GM21786 (cell line): ENCODE results near the gene REG4.
"Not testable (repeated sequence)": the region's sequence is repeated elsewhere in the genome, so short reads cannot be mapped to it uniquely, and the experiment has no call there.

Experiments used
- ATAC-seq: cut with Tn5 transposase; IDR thresholded peaks from one replicate; pipeline ENCODE4 v1.9.1; 2021; ENCODE audit not compliant: unreplicated experiment

The REG4 gene

GRCh38 chr1:119811387-119811786, at the start of gene REG4:
Gene REG4 (minus strand): TSS chr1:119811460. CDS start chr1:119808769, 2,691 bp downstream.
- no peak for ATAC-seq

- ATAC-seq, result no peak
These were observed 48.4 kb upstream of the REG4 start for GRCh38 chr1:119859647-119860046.

DNA sequence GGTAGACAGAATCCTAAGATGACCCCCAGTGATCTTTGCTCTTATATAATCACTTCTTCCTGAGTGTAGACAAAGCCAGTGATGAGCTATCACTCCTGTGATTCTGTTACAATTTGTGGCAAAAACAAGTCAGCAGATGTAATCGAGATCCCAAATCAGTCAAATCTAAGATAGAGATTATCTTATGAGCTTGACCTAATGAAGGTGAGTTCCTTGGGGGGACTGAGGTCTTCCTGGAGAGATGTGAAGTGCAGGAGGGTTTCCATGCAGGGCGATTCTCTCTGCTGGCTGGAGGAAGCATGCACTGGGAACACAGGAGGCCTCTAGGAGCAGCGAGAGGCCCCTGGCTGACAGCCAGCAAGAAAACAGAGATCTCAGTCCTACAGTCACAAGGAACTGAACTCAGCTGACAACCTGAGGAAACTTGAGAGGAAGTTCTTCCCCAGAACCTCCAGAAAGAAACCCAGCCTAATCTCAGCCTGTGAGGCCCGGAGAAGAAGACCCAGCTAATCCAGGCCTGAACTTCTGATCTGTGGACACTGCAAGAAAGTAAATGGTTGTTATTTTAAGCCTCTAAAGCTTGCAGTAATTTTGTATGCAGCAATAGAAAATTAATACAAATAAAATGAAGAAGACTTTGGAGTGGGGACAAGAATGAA, 47.4 kb upstream of the REG4 start:
- ATAC-seq, result not testable (repeated sequence)

- no peak for ATAC-seq
These were observed 46.9 kb upstream of the REG4 start for GRCh38 chr1:119858126-119858525.

- ATAC-seq, result no peak
These were observed 41.9 kb upstream of the REG4 start for GRCh38 chr1:119853155-119853554.

DNA sequence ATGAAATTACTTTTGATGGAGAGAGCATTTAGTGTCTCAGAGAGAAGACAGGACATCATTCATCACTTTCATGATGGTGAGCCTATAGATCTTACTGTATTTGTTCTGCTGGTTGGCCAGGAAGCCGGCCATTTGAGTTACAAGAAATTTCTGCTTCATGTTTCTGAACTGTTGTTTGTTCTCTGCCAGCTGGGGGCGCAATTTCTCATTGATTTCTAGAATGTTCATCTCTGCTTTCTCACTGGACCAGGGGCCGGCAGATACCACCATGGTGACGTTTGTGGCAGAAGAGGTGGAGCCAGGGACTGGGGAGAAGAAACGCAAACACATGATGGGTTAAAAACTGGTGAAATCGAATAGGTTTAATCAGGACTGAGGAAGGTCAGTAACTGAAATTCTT, 32.9 kb upstream of the REG4 start:
- ATAC-seq, result not testable (repeated sequence)

GRCh38 chr1:119841306-119841705, 30.0 kb upstream of the REG4 start:
- ATAC-seq, result no peak

- ATAC-seq, result no peak
These were observed 29.5 kb upstream of the REG4 start for GRCh38 chr1:119840745-119841144.

GRCh38 chr1:119838236-119838635, 27.0 kb upstream of the REG4 start:
- no peak for ATAC-seq

DNA sequence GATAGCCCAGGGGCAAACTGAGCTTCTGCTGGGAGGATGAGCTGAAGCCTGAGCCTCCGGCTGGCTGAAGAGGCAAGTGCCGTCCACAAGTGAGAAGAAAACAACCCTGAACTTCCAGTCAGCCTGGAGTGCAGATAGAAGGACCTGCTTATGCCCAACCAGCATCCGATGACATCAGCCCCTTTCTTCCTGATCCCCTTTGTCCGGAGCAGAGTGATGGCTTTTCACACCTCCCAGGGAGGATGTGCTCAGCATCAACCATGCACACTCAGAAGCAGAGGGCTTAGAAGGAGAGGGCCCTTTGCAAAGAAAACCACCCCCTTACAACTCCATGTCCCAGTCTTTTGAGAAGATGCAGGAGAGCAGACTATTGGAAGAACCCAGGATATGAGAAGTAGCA, 23.7 kb upstream of the REG4 start:
- ATAC-seq, result no peak

DNA sequence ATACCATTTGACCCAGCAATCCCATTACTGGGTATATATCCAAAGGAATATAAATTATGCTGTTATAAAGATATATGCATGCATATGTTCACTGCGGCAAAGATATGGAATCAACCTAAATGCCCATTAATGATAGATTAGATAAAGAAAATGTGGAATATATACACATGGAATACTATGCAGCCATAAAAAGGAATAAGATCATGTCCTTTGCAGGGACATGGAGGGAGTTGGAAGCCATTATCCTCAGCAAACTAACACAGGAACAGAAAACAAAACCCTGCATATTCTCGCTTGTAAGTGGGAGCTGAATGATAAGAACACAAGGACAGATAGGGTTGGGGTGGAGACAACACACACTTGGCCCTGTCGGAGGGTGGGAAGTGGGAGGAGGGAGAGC, 19.8 kb upstream of the REG4 start:
- ATAC-seq, result no peak

- no peak for ATAC-seq
These were observed 18.4 kb upstream of the REG4 start for GRCh38 chr1:119829625-119830024.

- ATAC-seq, result not testable (repeated sequence)
These were observed 17.7 kb upstream of the REG4 start for GRCh38 chr1:119829006-119829405.

GRCh38 chr1:119828266-119828665, 17.0 kb upstream of the REG4 start:
- ATAC-seq, result no peak

- no peak for ATAC-seq
These were observed 15.8 kb upstream of the REG4 start for GRCh38 chr1:119827010-119827409.

- no peak for ATAC-seq
These were observed 11.1 kb upstream of the REG4 start for GRCh38 chr1:119822406-119822805.

- no peak for ATAC-seq
These were observed 6.9 kb upstream of the REG4 start for GRCh38 chr1:119818181-119818580.

GRCh38 chr1:119816407-119816806, 5.1 kb upstream of the REG4 start:
- no peak for ATAC-seq

GRCh38 chr1:119815928-119816327, 4.7 kb upstream of the REG4 start:
- no peak for ATAC-seq

DNA sequence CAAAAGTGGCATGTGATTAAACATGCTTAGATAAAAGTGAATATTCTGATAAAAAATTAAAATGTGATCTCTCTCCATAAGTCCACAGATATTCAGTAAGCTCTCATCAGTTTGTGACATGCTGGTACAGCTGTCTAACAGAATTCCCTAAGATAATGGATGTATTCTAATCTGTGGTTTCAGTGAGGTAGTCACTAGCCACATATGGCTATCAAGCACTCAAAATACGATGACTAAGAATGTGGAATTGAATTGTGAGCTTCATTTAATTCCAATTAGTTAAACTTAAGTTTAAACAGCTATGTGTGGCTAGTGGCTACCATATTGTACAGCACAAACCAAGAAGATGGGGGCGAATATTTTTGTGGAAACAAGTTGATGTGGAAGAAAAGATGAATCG, 4.1 kb upstream of the REG4 start:
- no peak for ATAC-seq

DNA sequence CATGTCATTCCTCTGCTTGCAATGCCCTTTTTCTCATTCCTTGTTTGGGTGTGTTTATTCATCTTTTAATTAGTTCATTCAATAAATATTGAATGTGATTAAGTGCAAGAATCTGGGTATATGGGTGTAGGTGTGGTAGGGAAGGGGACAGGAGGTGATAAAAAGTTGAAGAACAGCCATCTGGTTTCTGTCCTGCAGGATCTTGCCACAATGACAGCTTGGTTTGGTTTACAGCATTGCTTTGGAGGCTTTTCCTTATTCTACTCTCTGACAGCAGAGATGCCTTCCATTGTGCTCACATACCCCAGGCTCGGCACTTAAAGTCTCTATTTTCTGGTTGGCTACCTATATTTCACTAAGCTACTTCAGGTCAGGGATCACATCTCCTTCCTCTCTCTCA, 3.0 kb upstream of the REG4 start:
- ATAC-seq, result no peak

DNA sequence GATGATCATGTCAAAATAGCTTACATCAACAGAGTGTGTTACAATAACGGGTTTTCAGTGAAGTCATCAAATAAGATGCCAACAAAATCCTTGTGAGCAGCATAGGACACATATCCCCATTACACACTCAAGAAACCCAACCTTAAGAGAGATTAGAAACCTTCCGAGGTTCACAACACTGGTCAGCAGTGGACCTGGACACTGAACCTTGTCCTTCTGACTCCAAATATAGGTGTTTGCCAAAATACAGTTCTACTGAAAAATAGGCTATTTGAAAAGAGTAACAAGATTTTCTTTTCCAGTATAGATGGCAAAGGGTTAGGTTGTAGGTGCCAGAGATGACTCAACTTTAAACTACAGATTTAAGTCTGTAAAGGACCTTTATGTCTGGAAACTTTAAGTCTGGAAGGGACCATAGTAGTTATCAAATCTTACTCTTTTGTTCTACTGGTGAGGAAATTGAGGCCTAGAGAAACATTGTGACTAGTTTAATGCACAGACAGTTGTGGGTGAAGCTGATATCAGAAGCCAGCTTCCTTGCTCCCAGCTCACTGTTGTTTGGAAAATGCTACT, 811 bp upstream of the REG4 start:
- ATAC-seq, result no peak

DNA sequence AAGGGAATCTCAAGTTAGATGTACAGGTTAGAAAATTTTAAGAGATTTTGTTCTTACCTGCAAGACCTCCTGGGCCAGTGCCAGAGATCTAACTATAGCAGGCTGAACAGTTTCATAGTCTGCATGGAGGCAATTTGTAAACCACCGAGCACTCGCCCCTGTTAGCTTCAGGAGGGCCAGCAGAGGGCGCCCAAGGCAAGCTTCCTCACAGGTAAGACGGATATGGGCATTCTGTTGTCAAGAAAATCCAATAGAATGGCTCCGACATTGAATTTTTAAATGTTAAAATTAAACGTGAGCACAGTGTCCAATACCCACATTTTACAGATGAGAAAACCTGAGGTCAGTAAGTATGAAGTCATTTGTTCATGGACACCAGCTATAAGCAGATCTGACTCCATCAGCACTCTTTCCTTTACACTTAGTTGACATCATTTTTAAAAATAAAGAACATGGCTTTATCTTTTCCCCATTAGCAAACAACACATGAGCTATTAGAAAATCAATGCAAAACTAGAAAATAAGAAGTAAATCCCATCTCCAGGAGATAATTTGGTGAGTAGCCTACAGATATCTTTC, 2.2 kb downstream of the REG4 start:
- ATAC-seq, result peak; percentile 62
